NCI-H82 treated with DMSO at 0.1 percent for 48 hours (cell line): Measurements from ENCODE around the gene ADAMTS16.

Experiments
- DNase-seq: peaks from one replicate; lab custom pipeline; 2025; ENCODE audit not compliant: unreplicated experiment; lab: John Stamatoyannopoulos, UW

The ADAMTS16 gene

GRCh38 chr5:5182508-5183188, 42.5 kb downstream of the ADAMTS16 start:
- DNase-seq, result no peak

- DNase-seq, result no peak
Measured at GRCh38 chr5:5183189-5183699, 43.1 kb downstream of the ADAMTS16 start.

DNA sequence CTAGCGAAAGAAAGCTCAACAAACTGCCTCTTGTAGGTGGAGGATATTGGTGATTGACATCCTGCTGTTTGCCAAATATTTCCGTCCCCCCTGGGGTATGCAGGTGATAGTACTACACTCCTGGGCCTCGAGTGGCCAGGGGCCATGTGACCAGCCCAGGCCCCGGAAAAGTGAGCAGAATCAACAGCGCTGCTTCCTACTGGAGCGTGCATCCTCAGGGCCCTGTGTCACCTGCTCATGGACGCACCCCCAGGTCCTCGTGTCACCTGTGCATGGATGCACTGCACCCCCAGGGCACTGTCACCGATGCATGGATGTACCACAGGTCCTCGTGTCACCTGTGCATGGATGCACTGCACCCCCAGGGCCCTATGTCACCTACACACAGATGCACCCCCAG, 43.8 kb downstream of the ADAMTS16 start:
- no peak for DNase-seq

DNA sequence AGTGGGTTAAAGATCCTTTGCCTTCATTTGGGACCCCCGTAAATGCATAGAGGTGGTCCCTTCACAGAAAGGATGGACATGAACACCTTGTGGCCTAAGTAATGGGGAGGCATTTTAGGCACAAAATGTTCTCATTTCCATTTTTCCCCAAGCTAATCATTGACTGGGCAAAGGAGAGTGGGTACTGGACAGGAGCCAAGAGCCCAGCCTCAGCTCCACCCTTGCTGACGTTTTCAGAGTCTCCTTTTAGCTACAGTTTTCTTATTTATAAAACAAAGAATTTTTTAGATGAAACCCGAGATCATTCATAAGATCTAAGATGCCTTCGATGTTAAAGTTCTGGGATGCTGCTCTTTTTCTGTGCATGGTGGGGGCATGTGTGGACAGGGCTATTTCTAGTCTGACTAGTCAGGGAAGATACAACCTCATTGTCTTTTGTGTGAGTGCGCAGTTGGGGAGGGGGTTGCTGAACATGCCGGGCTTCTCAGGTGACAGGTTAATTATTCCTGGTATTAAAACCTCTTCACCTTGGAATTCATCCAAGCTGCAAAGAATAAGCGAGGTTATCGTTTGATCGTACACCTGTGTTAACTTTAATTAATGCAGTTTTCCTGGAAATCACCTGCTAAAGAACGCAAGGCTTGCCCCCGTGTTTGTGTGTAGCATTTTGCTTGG, 48.4 kb downstream of the ADAMTS16 start:
- DNase-seq, result no peak

DNA sequence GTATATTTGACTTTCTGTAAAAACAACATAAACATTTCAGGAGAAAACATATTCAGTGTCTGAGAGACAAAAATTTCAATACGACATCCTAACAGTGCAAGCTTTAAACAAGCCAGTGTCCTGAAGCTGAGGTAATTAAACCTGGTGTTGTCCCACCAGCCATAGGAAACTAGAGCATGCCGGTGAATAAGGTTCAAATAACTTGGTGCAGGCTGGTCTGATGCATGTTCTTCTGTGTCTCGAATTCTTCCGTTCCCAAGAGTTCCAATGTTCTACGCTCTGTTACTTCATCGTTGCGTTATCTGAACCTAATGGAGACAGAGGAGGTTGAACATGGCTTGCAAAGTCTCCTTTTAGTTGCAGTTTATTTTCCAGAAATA, 48.9 kb downstream of the ADAMTS16 start:
- no peak for DNase-seq

DNA sequence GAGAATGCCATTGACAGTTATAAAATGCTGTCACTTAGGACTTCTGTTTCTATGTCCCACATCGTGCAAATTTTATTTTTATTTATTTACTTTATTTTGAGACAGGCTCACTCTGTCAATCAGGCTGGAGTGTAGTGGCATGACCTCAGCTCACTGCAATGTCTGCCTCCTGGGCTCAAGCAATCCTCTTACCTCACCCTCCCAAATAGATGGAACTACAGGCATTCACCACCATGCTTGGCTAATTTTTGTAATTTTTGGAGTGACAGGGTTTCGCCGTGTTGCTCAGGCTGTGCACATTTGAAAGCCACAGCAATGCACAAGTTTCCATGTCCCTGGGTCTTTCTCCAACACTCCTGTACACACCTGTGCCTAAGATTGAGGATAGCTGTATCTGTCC, 51.8 kb downstream of the ADAMTS16 start:
- no peak for DNase-seq

GRCh38 chr5:5192681-5193080, 52.6 kb downstream of the ADAMTS16 start:
- no peak for DNase-seq

DNA sequence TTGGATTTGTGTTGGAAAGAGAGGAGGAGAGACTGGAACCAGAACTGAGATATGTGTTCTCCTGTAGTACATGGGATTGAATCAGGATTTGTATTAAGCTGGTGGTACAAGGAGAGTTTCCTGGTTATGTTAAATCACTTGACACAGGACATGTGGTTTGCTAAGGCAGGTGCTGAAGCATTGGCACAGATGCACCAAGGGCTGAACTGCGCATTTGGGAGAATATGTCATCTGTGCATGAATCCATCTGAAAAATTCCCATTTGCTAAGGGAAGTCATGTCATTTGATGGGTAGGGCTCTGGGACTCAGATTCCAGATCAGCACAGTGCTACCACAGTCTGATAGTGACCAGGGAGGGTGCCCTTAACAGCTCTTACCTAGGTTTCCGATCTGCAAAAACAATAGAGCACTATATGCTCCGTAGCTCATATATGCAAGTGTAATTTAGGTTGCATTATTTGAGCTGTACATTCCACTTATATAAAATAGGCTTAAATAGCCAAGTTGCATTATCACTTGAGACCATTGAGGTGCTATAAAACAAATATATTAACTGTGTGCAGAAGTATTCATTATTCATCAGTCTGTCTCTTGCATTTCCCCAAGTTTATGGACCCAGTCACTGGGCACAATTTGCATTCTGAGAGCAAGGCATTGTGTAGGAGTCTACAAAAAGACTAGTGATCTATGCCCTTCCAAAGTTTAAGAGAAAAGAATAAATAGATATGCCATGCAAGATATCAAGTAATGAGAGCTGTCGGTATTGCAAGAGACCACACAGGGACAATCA, 55.2 kb downstream of the ADAMTS16 start:
- DNase-seq, result no peak

GRCh38 chr5:5198135-5198534, 58.0 kb downstream of the ADAMTS16 start:
- DNase-seq, result no peak

- no peak for DNase-seq
Measured at GRCh38 chr5:5198815-5199214, 58.7 kb downstream of the ADAMTS16 start.

DNA sequence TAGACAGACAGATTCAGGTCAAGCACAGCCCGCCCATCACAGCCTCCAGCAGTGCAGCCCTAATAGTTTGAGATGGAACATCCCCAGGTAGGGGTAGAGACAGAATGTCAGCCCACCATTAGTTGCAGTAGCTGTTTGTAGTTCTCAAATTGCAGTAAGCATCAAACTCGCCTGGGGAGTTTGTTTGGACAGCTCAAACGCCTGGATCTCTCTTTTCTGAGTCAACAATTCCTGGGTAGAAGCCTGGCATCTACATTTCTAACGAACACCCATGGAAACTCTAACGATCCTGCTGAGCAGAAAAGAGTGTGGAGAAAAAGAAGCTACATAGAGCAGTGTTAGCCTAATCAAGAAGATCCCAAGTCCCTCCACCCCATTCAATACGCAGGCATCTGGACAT, 59.4 kb downstream of the ADAMTS16 start:
- DNase-seq, result no peak

- DNase-seq, result no peak
Measured at GRCh38 chr5:5200133-5200532, 60.0 kb downstream of the ADAMTS16 start.

GRCh38 chr5:5202321-5202720, 62.2 kb downstream of the ADAMTS16 start:
- DNase-seq, result no peak

- no peak for DNase-seq
Measured at GRCh38 chr5:5203451-5203850, 63.3 kb downstream of the ADAMTS16 start.

DNA sequence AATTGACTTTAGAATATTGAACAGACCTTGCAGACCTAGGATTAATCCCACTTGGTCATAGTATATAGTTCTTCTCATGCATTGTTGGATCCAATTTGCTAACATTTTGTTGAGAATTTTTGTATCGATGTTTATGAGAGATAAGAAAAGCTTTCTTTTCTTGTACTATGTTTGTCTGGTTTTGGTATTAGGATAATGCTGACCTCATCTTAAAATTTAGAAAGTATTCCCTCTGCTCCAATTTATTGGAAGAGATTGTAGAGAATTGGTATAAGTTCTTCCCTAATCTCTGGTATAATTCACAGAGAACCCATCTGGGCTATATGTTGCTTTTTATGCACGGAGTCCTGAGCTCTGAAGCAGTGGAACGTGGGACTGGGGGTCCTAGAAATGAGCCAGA, 67.7 kb downstream of the ADAMTS16 start:
- no peak for DNase-seq

DNA sequence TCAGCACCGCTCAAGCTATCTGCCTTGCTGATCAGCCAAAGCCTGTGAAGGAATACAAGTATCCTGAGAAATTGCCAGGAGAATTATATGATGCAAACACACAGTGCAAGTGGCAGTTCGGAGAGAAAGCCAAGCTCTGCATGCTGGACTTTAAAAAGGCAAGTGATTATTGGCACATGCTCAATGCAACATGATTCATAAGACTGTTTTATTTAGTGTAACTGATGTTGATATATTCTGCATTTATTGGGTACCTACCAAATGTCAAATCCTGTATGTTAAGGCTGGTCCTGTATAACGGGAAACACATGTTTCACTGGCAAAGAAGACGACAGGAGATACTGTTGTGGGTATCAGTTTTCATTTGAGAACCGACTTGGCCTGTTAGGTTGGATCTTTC, 69.0 kb downstream of the ADAMTS16 start:
- DNase-seq, result no peak

- no peak for DNase-seq
Measured at GRCh38 chr5:5209510-5210286, 69.6 kb downstream of the ADAMTS16 start.

GRCh38 chr5:5217371-5217770, 77.2 kb downstream of the ADAMTS16 start:
- no peak for DNase-seq

DNA sequence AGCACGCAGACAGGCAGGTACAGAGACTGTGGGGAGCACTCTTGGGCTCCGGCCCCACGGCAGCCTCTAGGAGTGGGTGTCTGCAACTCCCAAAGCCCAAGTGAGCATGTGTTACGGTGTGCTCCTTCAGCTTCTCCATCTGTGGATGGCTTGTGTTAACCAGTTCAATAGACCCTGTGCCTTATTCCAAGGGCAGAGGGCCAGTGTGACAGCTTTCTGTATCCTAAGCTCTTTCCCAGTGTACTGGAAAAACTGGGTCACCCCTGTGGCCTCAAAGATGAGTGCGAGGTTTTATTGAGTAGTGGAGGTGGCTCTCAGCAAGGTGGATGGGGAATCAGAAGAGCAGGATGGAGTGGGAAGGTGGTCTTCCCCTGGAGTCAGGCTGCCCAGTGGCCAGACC, 78.3 kb downstream of the ADAMTS16 start:
- DNase-seq, result no peak

DNA sequence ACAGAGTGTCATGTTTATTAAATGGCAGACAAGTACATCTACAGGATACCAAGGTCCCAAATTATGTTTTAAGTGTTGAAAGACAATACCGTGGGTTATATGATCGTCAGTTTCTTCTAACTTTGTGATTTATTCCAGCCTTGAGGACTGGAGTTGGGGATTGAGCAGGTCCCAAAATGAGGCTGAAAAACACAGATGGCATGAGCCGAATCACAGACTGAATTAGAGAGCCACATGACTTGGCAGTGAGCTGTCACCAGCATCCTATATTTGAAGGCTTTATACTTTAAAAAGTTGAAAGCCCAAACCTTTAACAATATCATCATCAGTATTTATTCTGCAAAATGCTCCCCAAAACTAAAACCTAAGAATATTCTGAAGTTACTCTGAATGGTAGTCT, 79.4 kb downstream of the ADAMTS16 start:
- no peak for DNase-seq
